Fibroblast of villous mesenchyme (primary cell): ENCODE measurements around the gene ANO3. TPM values are rescaled to one million over a fixed set of nuclear protein-coding genes. Genes with fewer than 3 reads are reported as not detected.
"Not testable (repeated sequence)": the region's sequence is repeated elsewhere in the genome, so short reads cannot be mapped to it uniquely, and the experiment has no call there.

ENCODE experiments used
- DNase-seq: peaks from one replicate; pipeline ENCODE4 v3.0.0-alpha.2; 2010; ENCODE audit warnings: low read depth
- H3K4me3 ChIP-seq: 2 replicates; pipeline ENCODE4 v1.5.1; 2011; ENCODE audit warnings: low read depth, mild to moderate bottlenecking, low read length
- total RNA-seq: library from RNA; depleted of rRNA; stranded (reverse); fragments of >200 nt; gene quantifications from 2 replicates; pipeline ENCODE4 v1.2.3, GENCODE V29; 2012
- TF ChIP-seq, protein P1 (sequence below): IDR thresholded peaks from 2 replicates; pipeline ENCODE4 v1.5.1; 2012; ENCODE audit warnings: low read depth, mild to moderate bottlenecking, low read length; ENCODE audit not compliant: insufficient read depth

The ANO3 gene
- total RNA-seq: under 0.01 and 0.32 TPM in 2 replicates

DNA sequence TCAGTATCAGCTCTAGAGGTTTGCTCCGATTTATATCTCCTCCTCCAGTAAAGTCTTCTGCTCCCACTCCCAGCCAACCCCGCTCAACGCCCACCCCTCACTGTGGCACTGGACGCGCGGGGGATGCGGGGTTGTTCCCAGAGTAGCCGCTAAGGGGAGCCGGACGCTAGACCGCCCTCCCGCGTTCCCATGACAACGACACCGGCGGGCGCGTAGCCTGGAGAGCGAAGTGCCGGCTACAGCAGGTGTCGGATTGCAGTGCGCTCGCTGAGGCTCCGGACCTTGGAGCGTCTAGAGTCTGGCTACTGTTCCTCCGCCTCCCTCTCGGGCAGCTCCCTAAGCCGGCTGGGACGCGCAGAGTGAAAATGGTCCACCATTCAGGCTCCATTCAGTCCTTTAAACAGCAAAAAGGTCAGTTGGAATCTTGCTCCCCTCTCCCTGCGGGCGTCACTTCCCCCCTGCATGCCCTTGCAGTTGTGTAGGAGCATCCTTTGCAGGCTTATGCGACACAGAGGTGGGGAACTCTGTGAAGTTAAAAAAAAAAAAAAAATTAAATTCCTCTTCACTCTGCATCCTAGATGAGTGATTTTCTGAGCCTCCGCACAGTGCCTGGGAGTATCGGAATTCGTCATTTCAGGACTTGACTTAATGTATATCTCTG lies at the start of gene ANO3:
Gene ANO3 (plus strand): TSS at position 220 of the 661 bp plus-strand sequence. CDS start 146 bp downstream, at position 366.
- TF ChIP-seq, protein P1, sequence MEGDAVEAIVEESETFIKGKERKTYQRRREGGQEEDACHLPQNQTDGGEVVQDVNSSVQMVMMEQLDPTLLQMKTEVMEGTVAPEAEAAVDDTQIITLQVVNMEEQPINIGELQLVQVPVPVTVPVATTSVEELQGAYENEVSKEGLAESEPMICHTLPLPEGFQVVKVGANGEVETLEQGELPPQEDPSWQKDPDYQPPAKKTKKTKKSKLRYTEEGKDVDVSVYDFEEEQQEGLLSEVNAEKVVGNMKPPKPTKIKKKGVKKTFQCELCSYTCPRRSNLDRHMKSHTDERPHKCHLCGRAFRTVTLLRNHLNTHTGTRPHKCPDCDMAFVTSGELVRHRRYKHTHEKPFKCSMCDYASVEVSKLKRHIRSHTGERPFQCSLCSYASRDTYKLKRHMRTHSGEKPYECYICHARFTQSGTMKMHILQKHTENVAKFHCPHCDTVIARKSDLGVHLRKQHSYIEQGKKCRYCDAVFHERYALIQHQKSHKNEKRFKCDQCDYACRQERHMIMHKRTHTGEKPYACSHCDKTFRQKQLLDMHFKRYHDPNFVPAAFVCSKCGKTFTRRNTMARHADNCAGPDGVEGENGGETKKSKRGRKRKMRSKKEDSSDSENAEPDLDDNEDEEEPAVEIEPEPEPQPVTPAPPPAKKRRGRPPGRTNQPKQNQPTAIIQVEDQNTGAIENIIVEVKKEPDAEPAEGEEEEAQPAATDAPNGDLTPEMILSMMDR: peak; percentile 61
- H3K4me3 ChIP-seq: peak within 1 kb of the TSS; percentile 15
- DNase-seq: peak; percentile 77

DNA sequence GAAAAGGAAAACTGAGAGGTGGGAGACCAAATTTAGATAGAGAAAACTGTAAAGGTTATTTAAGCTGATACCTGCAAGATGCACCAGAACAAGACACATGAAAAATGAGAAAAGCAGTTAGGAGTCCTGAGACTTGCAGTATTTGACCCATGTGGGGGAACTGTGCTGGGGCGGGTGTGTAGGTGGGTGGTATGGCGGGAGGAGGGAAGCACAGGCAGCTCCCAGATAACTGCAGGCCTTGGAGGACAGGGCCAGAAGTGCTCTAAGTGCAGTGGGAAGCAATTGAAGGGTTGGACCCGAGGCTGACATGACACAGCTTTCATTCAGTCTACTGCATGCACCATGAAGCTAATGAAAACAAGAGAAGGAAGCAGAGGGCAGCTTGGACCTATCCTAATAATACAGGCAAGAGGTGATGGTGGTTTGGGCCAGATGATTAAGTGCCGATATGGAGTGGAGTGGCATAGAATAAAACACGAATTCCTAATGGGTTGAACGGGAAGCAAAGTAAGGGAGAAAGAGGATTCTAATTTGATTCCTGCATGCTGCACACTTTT lies 48.0 kb upstream of the ANO3 start:
- no peak for DNase-seq
- TF ChIP-seq, protein P1: no peak
- peak overlapping the region; percentile 56 for H3K4me3 ChIP-seq

DNA sequence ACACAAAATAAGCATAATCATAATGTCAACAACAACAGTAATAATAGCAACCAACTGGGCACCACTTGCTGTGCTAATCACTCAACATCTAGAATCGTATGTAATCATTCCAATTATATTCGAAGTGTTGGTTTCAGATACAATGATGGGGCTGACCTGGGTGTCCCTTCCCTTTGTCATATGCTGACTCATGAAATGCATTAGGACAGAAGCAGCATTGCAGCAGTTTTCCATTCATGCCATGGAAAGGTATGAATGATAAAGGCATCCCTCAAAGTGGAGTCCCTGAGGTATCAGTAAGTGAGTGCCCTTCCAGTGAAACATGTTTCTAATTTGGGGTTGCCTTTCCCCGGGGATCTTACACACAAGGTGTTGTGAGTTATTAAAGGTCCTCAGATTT lies 46.3 kb upstream of the ANO3 start:
- H3K4me3 ChIP-seq: no peak overlapping the region
- TF ChIP-seq, protein P1: no peak
- DNase-seq: no peak

DNA sequence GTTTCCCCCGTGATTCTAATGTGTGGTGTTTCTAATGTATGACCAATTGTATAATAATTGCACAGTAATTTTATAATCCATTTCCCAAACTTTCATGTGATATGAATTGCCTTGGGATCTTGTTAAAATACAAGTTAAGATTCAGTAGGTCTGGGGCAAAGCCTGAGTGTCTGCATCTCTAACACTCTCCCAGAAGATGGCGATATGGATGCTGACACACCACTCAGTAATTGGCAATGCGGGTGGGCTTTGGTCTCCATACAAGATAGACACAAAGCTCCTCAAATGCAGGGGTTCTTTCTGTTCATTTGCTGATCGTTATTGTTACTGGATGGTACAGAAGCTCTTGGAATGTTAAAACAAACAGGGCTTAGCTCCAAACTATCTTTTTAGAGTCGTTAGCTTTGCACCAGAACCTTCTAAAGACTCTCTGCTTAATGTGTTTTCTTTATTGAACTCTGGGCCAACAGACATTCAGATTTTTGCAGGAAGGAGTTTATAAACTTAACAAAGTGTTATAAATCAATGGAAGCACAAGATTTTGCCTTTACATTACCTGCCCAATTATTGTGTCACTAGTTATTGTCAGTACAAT lies 45.4 kb upstream of the ANO3 start:
- no peak overlapping the region for H3K4me3 ChIP-seq
- TF ChIP-seq, protein P1: peak; percentile 49
- peak; percentile 14 for DNase-seq

DNA sequence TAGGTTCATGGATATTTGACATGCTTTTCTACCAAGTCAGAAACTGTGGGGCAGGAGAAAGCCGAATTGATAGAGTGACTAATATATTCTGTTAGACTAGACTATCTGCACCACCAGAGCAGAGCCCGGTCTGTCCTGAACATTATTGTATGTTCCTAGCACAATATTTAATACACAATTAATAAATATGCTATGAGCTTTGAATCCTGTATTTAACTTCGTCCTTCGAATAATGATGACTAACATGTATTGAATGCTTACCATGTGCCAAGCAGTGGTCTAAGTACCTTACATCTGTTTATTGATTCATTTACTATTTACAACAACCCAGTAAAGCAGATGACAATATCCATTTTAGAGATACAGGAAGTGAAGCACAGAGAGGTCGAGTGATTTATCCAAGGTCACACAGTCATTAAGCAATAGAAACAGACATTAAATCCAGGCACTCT lies 44.8 kb upstream of the ANO3 start:
- DNase-seq: peak; percentile 11
- TF ChIP-seq, protein P1: no peak
- H3K4me3 ChIP-seq: no peak overlapping the region

DNA sequence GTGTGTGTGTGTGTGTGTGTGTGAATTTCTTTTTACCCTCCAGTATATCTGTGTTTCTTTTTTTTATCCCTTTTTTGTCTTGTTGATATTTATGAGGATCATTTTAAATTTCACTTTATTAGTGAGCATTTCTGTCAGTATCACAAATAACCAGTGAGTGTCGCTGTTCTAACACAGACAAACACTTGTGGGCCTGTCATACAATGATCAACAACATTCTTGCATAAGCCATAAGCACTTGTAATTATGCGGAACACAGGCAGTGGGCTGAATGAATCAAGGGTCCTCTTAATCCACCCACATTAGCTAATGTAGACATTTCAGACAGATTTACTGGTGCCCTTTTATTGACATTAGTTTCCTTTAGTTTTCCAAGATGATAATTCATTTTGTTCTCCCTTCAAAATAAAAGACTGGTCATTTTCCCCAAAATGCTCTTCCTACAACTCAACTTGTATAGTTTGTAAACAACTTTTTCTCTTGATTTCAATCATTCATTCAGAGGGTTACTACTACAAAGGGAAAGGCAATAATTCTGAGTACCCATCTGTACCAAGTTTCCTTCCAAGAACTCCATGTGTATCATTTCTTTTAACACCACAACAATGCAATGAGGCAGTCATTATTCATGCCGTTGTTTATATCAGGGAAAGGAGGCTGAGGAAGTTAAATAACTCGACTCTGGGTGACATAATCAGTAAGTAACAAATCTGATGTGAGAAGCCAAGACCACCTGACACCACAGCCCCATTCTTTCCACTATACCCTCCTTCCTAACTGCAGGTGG lies 34.5 kb upstream of the ANO3 start:
- H3K4me3 ChIP-seq: no peak overlapping the region
- TF ChIP-seq, protein P1: peak; percentile 75
- peak; percentile 77 for DNase-seq

DNA sequence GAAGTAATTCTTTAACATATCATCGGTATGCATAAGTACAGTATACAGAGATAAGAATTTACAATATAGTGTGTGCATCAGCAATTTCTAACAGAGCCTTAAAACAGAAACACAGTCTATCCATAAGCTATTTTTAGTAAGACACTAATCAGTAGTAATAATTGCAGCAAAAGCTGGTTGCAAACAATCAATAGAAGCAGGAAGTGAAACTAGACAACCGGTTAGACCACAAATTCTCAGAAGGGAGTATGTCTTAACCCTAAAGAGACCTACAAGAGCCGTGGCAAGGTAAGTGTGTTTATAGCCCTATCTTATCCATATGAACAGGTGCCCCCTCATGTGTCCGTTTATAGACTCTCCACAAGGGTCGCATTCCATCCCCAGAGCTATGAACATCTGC lies 15.6 kb upstream of the ANO3 start:
- not testable (repeated sequence) for DNase-seq, H3K4me3 ChIP-seq
